ENCODE measurements around the gene RPS6KA5. TPM values are rescaled to one million over a fixed set of nuclear protein-coding genes. Genes with fewer than 3 reads are reported as not detected.

The RPS6KA5 gene
- total RNA-seq, 1 experiment from 2014 or later, result 3.8 TPM

DNA sequence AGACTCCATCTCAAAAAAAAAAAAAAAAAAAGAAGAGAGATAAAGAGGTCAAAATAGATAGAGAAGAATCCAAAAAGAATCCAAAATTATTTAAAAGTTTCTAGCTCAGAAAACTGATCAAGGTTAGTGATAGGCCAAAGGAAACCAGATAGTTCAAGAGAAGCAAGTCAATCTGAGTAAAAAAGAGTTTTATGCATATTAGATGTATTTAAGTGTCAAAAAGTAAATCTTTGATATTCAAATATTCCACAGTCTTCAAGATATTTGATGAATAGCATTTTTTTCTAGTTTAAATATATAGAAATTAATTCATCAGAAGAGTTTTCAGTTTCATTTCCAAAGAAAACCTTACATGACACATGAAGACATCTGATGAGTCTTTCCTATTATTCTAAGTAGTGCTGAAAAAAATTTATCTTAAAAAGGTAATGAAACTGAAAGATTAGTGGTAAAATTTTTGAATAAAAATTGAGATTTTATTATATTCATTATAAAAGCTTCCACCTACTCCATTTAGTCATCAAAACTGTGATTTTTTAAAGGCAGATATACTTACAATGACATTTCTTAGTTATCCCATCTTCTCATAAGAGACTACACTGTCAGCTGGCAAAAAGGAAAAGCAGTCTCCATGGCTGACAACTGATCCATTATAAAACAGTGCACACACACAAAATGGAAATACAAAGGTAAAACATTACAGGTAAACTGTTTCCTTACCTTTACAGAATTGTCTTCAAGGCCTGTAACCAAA lies 68.6 kb downstream of the RPS6KA5 start:
- H3K4ac ChIP-seq (ENCODE audit: low read depth, low read length), result no peak overlapping the region
- H3K4me2 ChIP-seq (ENCODE audit: insufficient read depth, insufficient read length, low read length), result no peak overlapping the region
- no peaks in the 10 kb centered on the region for H3K27me3 ChIP-seq (ENCODE audit: insufficient read depth, low read length)
- no peak overlapping the region for H2BK15ac ChIP-seq (ENCODE audit: low read depth, low read length)
- no peak overlapping the region for H3K27ac Mint-ChIP-seq
- H3K9me3 Mint-ChIP-seq, result peaks cover 0 to 3% of the 10 kb centered on the region in 2 experiments; a peak in 1 of 5 replicates
- no peaks in the 10 kb centered on the region for H3K79me1 ChIP-seq (ENCODE audit: insufficient read depth, low read depth, low read length, poor library complexity, severe bottlenecking)
- H2AK5ac ChIP-seq (ENCODE audit: insufficient read length, low read length), result no peak overlapping the region
- no peak overlapping the region for H4K5ac ChIP-seq (ENCODE audit: insufficient read length, low read depth, low read length)
- no peaks in the 10 kb centered on the region for H3K36me3 Mint-ChIP-seq (ENCODE audit: insufficient read depth in 1 of 3, low read depth in 3 of 3)
- TF ChIP-seq, protein P1, sequence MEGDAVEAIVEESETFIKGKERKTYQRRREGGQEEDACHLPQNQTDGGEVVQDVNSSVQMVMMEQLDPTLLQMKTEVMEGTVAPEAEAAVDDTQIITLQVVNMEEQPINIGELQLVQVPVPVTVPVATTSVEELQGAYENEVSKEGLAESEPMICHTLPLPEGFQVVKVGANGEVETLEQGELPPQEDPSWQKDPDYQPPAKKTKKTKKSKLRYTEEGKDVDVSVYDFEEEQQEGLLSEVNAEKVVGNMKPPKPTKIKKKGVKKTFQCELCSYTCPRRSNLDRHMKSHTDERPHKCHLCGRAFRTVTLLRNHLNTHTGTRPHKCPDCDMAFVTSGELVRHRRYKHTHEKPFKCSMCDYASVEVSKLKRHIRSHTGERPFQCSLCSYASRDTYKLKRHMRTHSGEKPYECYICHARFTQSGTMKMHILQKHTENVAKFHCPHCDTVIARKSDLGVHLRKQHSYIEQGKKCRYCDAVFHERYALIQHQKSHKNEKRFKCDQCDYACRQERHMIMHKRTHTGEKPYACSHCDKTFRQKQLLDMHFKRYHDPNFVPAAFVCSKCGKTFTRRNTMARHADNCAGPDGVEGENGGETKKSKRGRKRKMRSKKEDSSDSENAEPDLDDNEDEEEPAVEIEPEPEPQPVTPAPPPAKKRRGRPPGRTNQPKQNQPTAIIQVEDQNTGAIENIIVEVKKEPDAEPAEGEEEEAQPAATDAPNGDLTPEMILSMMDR (conservative IDR thresholded peaks at IDR 0.05), result no peak
- H3K56ac ChIP-seq (ENCODE audit: insufficient read length, low read depth, low read length), result no peak overlapping the region
- H3K4me1 ChIP-seq (ENCODE audit: insufficient read depth, low read length), result no peaks in the 10 kb centered on the region
- DNase-seq, result no peak
- no peak overlapping the region for H2BK20ac ChIP-seq (ENCODE audit: low read depth, low read length, poor library complexity, severe bottlenecking)
- no peaks in the 10 kb centered on the region for H3K23me2 ChIP-seq (ENCODE audit: insufficient read length, low read depth, low read length, poor library complexity, severe bottlenecking)
- no peaks in the 10 kb centered on the region for H3K9me3 ChIP-seq (ENCODE audit: control insufficient read depth, low read depth, low read length)
- H4K8ac ChIP-seq (replicated peaks; ENCODE audit: insufficient read length, low read depth, low read length), result no peak overlapping the region
- H3K14ac ChIP-seq (ENCODE audit: insufficient read depth, low read length), result no peak overlapping the region
- no peaks in the 10 kb centered on the region for H3K4me1 Mint-ChIP-seq
- H3K27me3 Mint-ChIP-seq (ENCODE audit: low read depth), result no peaks in the 10 kb centered on the region
- no peak overlapping the region for H3K4me3 Mint-ChIP-seq
- H3K18ac ChIP-seq (ENCODE audit: insufficient read length, low read depth, low read length), result no peak overlapping the region
- H3K79me2 ChIP-seq (ENCODE audit: insufficient read depth, low read length), result no peaks in the 10 kb centered on the region
- no peaks in the 10 kb centered on the region for H4K20me1 ChIP-seq (ENCODE audit: control insufficient read depth, insufficient read depth, insufficient read length)
- H3K9ac ChIP-seq (ENCODE audit: extremely low read depth, insufficient read length, low read length), result no peak overlapping the region
- no peak overlapping the region for H3K23ac ChIP-seq (ENCODE audit: insufficient read length, low read depth, low read length)
- H2BK5ac ChIP-seq (ENCODE audit: insufficient read length, low read length), result no peak overlapping the region
- H2AFZ ChIP-seq (ENCODE audit: low read length), result no peak overlapping the region
- no peak overlapping the region for H4K91ac ChIP-seq (ENCODE audit: insufficient read length, low read depth, low read length)
- H2BK120ac ChIP-seq (ENCODE audit: low read depth, low read length, poor library complexity, severe bottlenecking), result no peak overlapping the region
- H3T11ph ChIP-seq (ENCODE audit: low read length), result no peak overlapping the region
- no peak overlapping the region for H2BK12ac ChIP-seq (ENCODE audit: insufficient read length, low read depth, low read length)
- no peak overlapping the region for H3K27ac ChIP-seq (ENCODE audit: insufficient read length, low read depth, low read length)
